GM12878 (cell line): ENCODE measurements around the gene OSBPL3. TPM values are rescaled to one million over a fixed set of nuclear protein-coding genes. Genes with fewer than 3 reads are reported as not detected.

ENCODE experiments used
- ATAC-seq: fragments of 200-7000 bp; cut with Tn5 transposase; 3 replicates; pipeline ENCODE4 v1.9.1; 2020; ENCODE audit warnings: mild to moderate bottlenecking, moderate library complexity
- BruUV-seq: library from RNA; stranded (reverse); fragments of 400-500 nt; replicated peaks from 2 replicates; lab custom pipeline; 2021; lab: Mats Ljungman, UMichigan
- CTCF ChIA-PET: fragments of 300-600 bp; sonication (Branson Sonifier 250); formaldehyde crosslinking; extraction: SDS; loops from one replicate; lab custom pipeline; 2021; ENCODE audit warnings: inconsistent platforms; lab: Yijun Ruan, JAX
- POLR2A ChIA-PET: fragments of 350-600 bp; formaldehyde crosslinking; extraction: SDS; loops from one replicate; lab custom pipeline; 2021; ENCODE audit warnings: inconsistent platforms; lab: Charles Lee
- RAD21 ChIA-PET: fragments of 300-600 bp; sonication (Branson Sonifier 250); formaldehyde crosslinking; loops from one replicate; lab custom pipeline; 2023; ENCODE audit warnings: antibody characterized with exemption; ENCODE audit not compliant: unreplicated experiment; lab: Charles Lee
- SMC1A ChIA-PET: fragments of 300-600 bp; sonication (Branson Sonifier 250); formaldehyde crosslinking; loops from one replicate; lab custom pipeline; 2023; ENCODE audit not compliant: unreplicated experiment, uncharacterized antibody; lab: Charles Lee
- DNase-seq: peaks from one replicate; pipeline ENCODE4 v3.0.0-alpha.2; 2011; ENCODE audit warnings: low read depth, low spot score
- FAIRE-seq: peaks from 3 replicates; lab custom pipeline; 2011; peaks lifted over from hg19 to GRCh38; lab: Jason Lieb, UNC
- H2AFZ ChIP-seq: 2 replicates; pipeline ENCODE4 v1.6.0; 2011; ENCODE audit warnings: low read depth, low read length, control low read depth; ENCODE audit not compliant: control insufficient read depth
- H3K27ac ChIP-seq: 2 replicates; pipeline ENCODE4 v1.5.1; 2011; ENCODE audit warnings: control low read depth; ENCODE audit not compliant: control insufficient read depth, insufficient read depth
- H3K27me3 ChIP-seq, 2 experiments: replicated peaks in 1 of 2; 2 replicates each; pipeline versions ENCODE4 v1.6.0 to v1.6.1; 2011; ENCODE audit warnings: low read length in 1 of 2; ENCODE audit not compliant: control insufficient read depth in 2 of 2, insufficient read depth in 2 of 2
- H3K36me3 ChIP-seq, 2 experiments: 2 replicates each; pipeline ENCODE4 v1.5.1; 2011; ENCODE audit warnings: low read length in 1 of 2; ENCODE audit not compliant: control insufficient read depth in 2 of 2, insufficient read depth in 2 of 2
- H3K4me1 ChIP-seq: 2 replicates; pipeline ENCODE4 v1.6.1; 2011; ENCODE audit warnings: mild to moderate bottlenecking, low read length, moderate library complexity, mixed read lengths; ENCODE audit not compliant: control insufficient read depth, insufficient read depth
- H3K4me2 ChIP-seq: 2 replicates; pipeline ENCODE4 v1.6.0; 2011; ENCODE audit warnings: control low read depth; ENCODE audit not compliant: control insufficient read depth, insufficient read depth
- H3K4me3 ChIP-seq: fragments of 200-600 bp; sonication (generic); 2 replicates; pipeline ENCODE4 v1.5.1; 2016
- H3K79me2 ChIP-seq: 2 replicates; pipeline ENCODE4 v1.6.0; 2011; ENCODE audit warnings: low read length; ENCODE audit not compliant: control insufficient read depth, insufficient read depth
- H3K9ac ChIP-seq: 2 replicates; pipeline ENCODE4 v1.8.0; 2011; ENCODE audit warnings: low read length, control low read depth, mixed read lengths; ENCODE audit not compliant: control insufficient read depth, insufficient read depth
- H3K9me3 ChIP-seq: replicated peaks from 3 replicates; pipeline ENCODE4 v1.5.1; 2011; ENCODE audit warnings: mild to moderate bottlenecking, low read length; ENCODE audit not compliant: control insufficient read depth, insufficient read depth
- H4K20me1 ChIP-seq: 2 replicates; pipeline ENCODE4 v1.6.0; 2011; ENCODE audit not compliant: control insufficient read depth, insufficient read depth
- BCLAF1 ChIP-seq: fragments of 450-650 bp; IDR thresholded peaks from 2 replicates; pipeline ENCODE4 v1.6.1; 2017; ENCODE audit warnings: antibody characterized with exemption, mild to moderate bottlenecking, moderate library complexity
- GATAD2B ChIP-seq: fragments of 450-650 bp; conservative IDR thresholded peaks from 2 replicates; pipeline ENCODE4 v1.6.1; 2017; ENCODE audit warnings: low read depth, mild to moderate bottlenecking, moderate library complexity
- HDGF ChIP-seq: fragments of 450-650 bp; IDR thresholded peaks from 2 replicates; pipeline ENCODE4 v1.6.1; 2016; ENCODE audit warnings: antibody characterized with exemption
- IKZF1 ChIP-seq: fragments of 450-650 bp; conservative IDR thresholded peaks from 2 replicates; pipeline ENCODE4 v1.6.1; 2017; ENCODE audit warnings: antibody characterized with exemption, mild to moderate bottlenecking
- IRF4 ChIP-seq: IDR thresholded peaks from 2 replicates; pipeline ENCODE4 v1.6.1; 2011; ENCODE audit warnings: low read depth, low read length
- NR2C2 ChIP-seq: IDR thresholded peaks from 2 replicates; pipeline ENCODE4 v1.6.1; 2011; ENCODE audit warnings: borderline replicate concordance, low read depth; ENCODE audit not compliant: control insufficient read depth, insufficient read length
- RAD51 ChIP-seq: fragments of 450-650 bp; IDR thresholded peaks from 2 replicates; pipeline ENCODE4 v1.6.1; 2016; ENCODE audit warnings: moderate library complexity, mild to moderate bottlenecking, inconsistent platforms
- SIN3A ChIP-seq: IDR thresholded peaks from 2 replicates; pipeline ENCODE4 v1.6.1; 2012; ENCODE audit warnings: low read depth, low read length, improper control_type of control experiment
- SUZ12 ChIP-seq: fragments of 200-600 bp; sonication (generic); IDR thresholded peaks from one replicate; pipeline ENCODE4 v1.6.1; 2018; ENCODE audit warnings: antibody characterized with exemption, mild to moderate bottlenecking; ENCODE audit not compliant: unreplicated experiment
- YY1 ChIP-seq: IDR thresholded peaks from 2 replicates; pipeline ENCODE4 v1.6.1; 2011; ENCODE audit warnings: low read depth, mild to moderate bottlenecking, low read length
- ZBTB33 ChIP-seq: fragments of 450-650 bp; IDR thresholded peaks from 2 replicates; pipeline ENCODE4 v1.6.1; 2017; ENCODE audit warnings: mild to moderate bottlenecking
- WGBS: methylation state at CpG from one replicate; pipeline ENCODE4 v1.1.6; 2016; ENCODE audit warnings: low lambda C conversion rate; ENCODE audit not compliant: insufficient replicate concordance, insufficient coverage; ENCODE audit errors: missing lambda C conversion rate; 5-methylcytosine and 5-hydroxymethylcytosine counted together
- in situ Hi-C: fragments of 300-500 bp; cut with MboI; formaldehyde crosslinking; loops from 9 replicates; pipeline ENCODE4 v1.14.3; 2018; ENCODE audit warnings: mixed read lengths
- intact Hi-C: fragments of 100-400 bp; cut with micrococcal nuclease; formaldehyde crosslinking; loops from one replicate; pipeline ENCODE4 v1.14.2; 2022; ENCODE audit not compliant: unreplicated experiment
- polyA plus RNA-seq, 11 experiments: library from polyadenylated mRNA; depleted of rRNA in 4 of 11; unstranded in 6 of 11; stranded (reverse) in 5 of 11; fragments of >200 nt; fragmentation: Nextera tagmentation in 4 of 11; fragmentation: Illumina TruSeq in 1 of 11; extraction: Ambion mirVana in 4 of 11; extraction: Trizol in 1 of 11; gene quantifications; 1 replicate in 1 of 11; 2 replicates in 10 of 11; pipeline versions ENCODE4 v1.2.1 to v1.2.3, GENCODE V29; 2011 to 2016; ENCODE audit warnings: inconsistent platforms in 2 of 11, missing spikeins in 2 of 11, low read depth in 1 of 11
- total RNA-seq, 4 experiments: library from RNA; depleted of rRNA in 3 of 4; stranded (reverse); fragments of >200 nt in 3 of 4; fragmentation: Illumina TruSeq in 1 of 4; extraction: Trizol in 1 of 4; gene quantifications; 2 replicates each; pipeline versions ENCODE4 v1.2.1 to v1.2.3, GENCODE V29; 2013 to 2021

Gene OSBPL3
- total and polyA plus RNA-seq, 10 of the 15 experiments (the other 5 are each of a cell fraction or from before 2014, with no cell fraction given): 6.1 to 46.6 (median 27.0) TPM

- TF ChIP-seq BCLAF1 (no peak), GATAD2B (no peak), ZBTB33 (no peak), NR2C2 (no peak), IKZF1 (no peak), HDGF (no peak)
These were observed 28.5 kb downstream of the OSBPL3 start (continued) for GRCh38 chr7:24951441-24951980.

- FAIRE-seq: no peak
These were observed 30.1 kb downstream of the OSBPL3 start for GRCh38 chr7:24949884-24950283.

More at GRCh38 chr7:24949884-24950283, 30.1 kb downstream of the OSBPL3 start:
- intact Hi-C loops (no loop called here), in situ Hi-C loops (no loop called here)
- Histone ChIP-seq H3K36me3 (no peaks in the 10 kb centered on the region), H3K27me3 (no peaks in the 10 kb centered on the region), H3K4me3 (no peak overlapping the region), H4K20me1 (no peaks in the 10 kb centered on the region), H3K4me1 (peaks cover 12% of the 10 kb centered on the region; the same call in 1 of the 2 replicates), H3K27ac (no peak overlapping the region), H3K9me3 (no peaks in the 10 kb centered on the region), H3K9ac (no peak overlapping the region), H3K79me2 (peaks cover 72% of the 10 kb centered on the region), H2AFZ (no peak overlapping the region), H3K4me2 (no peak overlapping the region)
- POLR2A ChIA-PET: interaction anchor here (0.6 kb wide), 1 partner anchor 138 kb away, joined by 5 read pairs; no protein-coding TSS in a partner anchor
- CTCF ChIA-PET: interaction anchor here (2.0 to 2.3 kb wide), 2 partner anchors 129 to 146 kb away, joined by 6 to 8 read pairs; no protein-coding TSS in a partner anchor
- no peak for DNase-seq
- WGBS: 9% methylated on average over 1 of the region's 1 CpG
- RAD21 ChIA-PET: interaction anchor here (1.5 kb wide), 1 partner anchor 129 kb away, joined by 3 read pairs; no protein-coding TSS in a partner anchor
- ATAC-seq: no peak
- TF ChIP-seq SUZ12 (no peak), RAD51 (no peak), IRF4 (no peak), YY1 (no peak), SIN3A (no peak)
- no TSS peak for BruUV-seq
- SMC1A ChIA-PET: interaction anchor here (0.7 to 5.5 kb wide), 5 partner anchors 12 to 92 kb away, joined by 3 to 42 read pairs (median 12); no protein-coding TSS in a partner anchor
